GM21367 (cell line): Measurements from ENCODE around the gene PSME3IP1.

Source experiments
- ATAC-seq: cut with Tn5 transposase; IDR thresholded peaks from one replicate; pipeline ENCODE4 v1.9.1; 2021; ENCODE audit not compliant: unreplicated experiment

Gene PSME3IP1

GRCh38 chr16:57145046-57146021, 40.5 kb downstream of the PSME3IP1 start:
- no peak for ATAC-seq

- ATAC-seq = no peak
Observed at GRCh38 chr16:57144027-57144426, 41.8 kb downstream of the PSME3IP1 start.

GRCh38 chr16:57143149-57143921, 42.5 kb downstream of the PSME3IP1 start:
- ATAC-seq = no peak

- ATAC-seq = no peak
Observed at GRCh38 chr16:57141822-57142631, 43.8 kb downstream of the PSME3IP1 start.

- ATAC-seq = no peak
Observed at GRCh38 chr16:57140931-57141668, 44.7 kb downstream of the PSME3IP1 start.

- no peak for ATAC-seq
Observed at GRCh38 chr16:57138281-57138935, 47.4 kb downstream of the PSME3IP1 start.

GRCh38 chr16:57137566-57138273, 48.1 kb downstream of the PSME3IP1 start:
- no peak for ATAC-seq

GRCh38 chr16:57137043-57137442, 48.8 kb downstream of the PSME3IP1 start:
- no peak for ATAC-seq

- ATAC-seq = no peak
Observed at GRCh38 chr16:57134982-57135381, 50.9 kb downstream of the PSME3IP1 start.

GRCh38 chr16:57133886-57134285, 52.0 kb downstream of the PSME3IP1 start:
- ATAC-seq = no peak

- no peak for ATAC-seq
Observed at GRCh38 chr16:57133031-57133430, 52.8 kb downstream of the PSME3IP1 start.

- ATAC-seq = no peak
Observed at GRCh38 chr16:57132470-57132869, 53.4 kb downstream of the PSME3IP1 start.

GRCh38 chr16:57131351-57131970, 54.4 kb downstream of the PSME3IP1 start:
- ATAC-seq = no peak

GRCh38 chr16:57130950-57131321, 54.9 kb downstream of the PSME3IP1 start:
- no peak for ATAC-seq

- ATAC-seq = no peak
Observed at GRCh38 chr16:57128771-57129389, 57.0 kb downstream of the PSME3IP1 start.

GRCh38 chr16:57127836-57128235, 58.0 kb downstream of the PSME3IP1 start:
- ATAC-seq = no peak

- ATAC-seq = no peak
Observed at GRCh38 chr16:57127037-57127763, 58.6 kb downstream of the PSME3IP1 start.

- ATAC-seq = no peak
Observed at GRCh38 chr16:57126411-57126810, 59.4 kb downstream of the PSME3IP1 start.
